Erythroblast (primary cell): Measurements from ENCODE around the gene AQP6.

Experiments
- DNase-seq, 2 experiments: peaks; one replicate each; lab custom pipeline; 2025; lab: John Stamatoyannopoulos, UW
- GATA1 ChIP-seq: IDR thresholded peaks from 2 replicates; pipeline ENCODE4 v1.6.1; 2011; ENCODE audit warnings: low read depth, mild to moderate bottlenecking, control low read depth, low read length, moderate library complexity
- POLR2A ChIP-seq: IDR thresholded peaks from 2 replicates; pipeline ENCODE4 v1.6.1; 2011; ENCODE audit warnings: mild to moderate bottlenecking, low read length

The AQP6 gene

DNA sequence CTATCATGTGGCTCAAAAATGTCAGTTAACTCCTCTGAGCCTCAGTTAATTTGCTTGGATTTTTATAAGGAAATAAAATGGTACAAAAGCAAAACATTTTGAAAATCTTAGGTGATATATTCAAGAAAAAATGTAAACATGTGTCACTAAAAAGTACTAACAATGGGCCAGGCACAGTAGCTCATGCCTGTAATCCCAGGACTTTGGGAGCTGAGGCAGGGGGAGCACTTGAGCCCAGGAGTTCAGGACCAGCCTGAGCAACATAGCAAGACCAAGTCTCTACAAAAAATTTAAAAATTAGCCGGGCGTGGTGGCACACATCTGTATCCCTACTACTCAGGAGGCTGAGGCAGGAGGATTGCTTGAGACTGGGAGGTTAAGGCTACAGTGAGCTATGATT lies 25.7 kb downstream of the AQP6 start:
- no peak for DNase-seq
- TF ChIP-seq POLR2A (no peak), GATA1 (no peak)

DNA sequence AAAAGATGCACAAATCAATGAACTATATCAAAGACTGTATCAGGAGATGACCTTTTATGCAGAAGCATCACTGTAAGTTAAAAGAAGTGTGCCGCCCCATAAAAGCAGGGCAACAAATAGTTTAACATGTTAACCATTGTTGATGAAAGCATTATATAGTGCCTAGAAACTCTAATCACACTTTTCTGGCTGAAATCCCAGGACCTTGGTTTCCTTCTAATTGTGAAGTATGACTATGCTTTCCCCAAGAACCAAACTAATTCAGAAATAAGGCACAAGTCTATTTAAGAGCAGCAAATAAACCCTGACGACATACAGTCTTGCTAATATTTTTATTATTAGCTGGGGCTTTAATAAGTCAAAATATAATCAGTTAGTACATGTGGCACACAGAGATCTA lies 30.8 kb downstream of the AQP6 start:
- TF ChIP-seq POLR2A (no peak), GATA1 (no peak)
- no peak for DNase-seq

DNA sequence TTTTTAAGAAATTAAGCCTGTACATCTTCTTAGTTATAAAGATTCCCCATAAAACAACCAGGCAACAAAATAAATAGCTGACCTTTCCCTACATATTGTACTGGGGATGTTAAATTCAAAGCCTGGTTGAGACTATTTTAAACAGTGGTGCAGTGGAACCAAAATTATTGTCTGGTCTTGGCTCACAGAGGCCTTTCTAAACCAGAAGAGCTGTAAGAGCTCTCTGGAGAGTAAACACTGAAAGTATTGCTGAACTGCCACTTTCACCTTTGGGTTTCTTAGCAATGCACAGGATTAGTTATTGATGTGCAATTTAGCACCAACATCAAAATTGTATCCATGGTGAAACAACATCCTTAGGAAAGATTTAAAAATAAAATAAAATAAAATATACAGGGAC lies 31.9 kb downstream of the AQP6 start:
- no peak for DNase-seq
- TF ChIP-seq GATA1 (no peak), POLR2A (no peak)

DNA sequence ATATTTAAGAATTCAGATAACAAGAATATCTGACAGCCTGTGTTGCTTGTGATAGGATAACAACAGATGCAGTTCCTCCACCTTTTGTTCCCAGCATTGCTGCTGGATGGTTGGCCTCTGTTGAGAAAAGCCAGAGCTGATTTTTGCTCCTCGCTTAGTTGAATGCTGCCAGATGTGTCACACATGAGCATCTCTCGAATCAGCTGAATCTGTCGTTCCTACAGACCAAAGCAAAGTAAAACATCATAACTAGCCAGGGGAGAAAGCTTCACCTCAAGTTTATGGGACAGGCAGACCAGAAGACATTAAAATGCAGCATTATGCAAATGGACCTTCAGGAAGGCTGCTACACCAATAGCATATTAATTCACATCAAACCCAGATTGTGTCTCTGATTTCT lies 32.4 kb downstream of the AQP6 start:
- TF ChIP-seq POLR2A (no peak), GATA1 (no peak)
- DNase-seq, result no peak

DNA sequence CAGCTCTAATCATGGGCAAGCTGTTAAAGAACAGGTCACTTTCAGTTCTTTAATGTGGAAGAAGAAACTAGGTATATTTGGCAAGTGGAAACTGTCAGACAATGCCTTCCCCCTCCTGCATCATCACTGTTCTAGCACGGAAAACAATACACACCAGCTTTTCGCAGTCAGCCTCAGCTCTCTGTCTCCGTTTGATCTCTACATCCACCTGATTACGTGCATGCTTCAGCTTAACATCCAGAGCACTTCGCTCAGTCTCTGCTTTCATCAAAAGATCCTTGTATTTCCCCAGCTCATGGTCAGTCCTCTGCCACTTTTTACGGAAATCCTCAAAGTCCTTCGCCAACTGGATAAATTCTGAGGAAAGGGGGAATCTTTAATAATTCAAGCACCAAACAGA lies 33.5 kb downstream of the AQP6 start:
- TF ChIP-seq POLR2A, result no peak

DNA sequence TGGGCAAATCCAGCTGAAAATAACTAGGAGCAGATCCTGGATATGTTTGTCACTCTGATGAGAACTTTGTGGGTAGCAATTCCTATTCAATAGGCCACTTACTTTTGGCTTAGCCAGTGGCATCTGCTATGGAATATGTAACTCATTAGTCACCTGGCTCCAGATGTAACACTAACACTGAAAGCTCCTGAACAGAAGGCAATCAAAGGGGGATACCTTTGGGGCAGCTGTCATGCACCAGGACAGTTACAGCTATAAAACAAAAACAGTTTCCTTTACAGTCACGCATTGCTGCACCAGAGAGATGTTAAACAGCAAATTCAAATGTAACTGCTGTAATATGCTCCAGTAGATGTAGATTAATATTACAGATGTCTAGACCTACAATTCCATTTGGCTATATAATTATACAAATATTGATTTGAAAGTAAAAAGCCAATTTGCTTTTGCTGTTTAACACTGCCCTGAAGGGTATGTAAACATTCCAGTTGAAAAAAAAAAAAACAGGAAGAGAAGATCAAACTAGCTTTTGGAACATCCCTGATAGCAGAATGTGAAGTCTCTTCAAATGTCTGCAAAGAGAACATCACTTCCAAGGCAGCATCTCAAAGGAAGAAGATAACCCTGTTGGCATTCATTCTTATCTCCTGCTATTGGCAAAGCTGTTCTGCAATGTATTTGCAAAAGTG lies 34.2 kb downstream of the AQP6 start:
- no peak for TF ChIP-seq POLR2A
- no peak for TF ChIP-seq GATA1
- no peak for DNase-seq

More for the DNA sequence above, 33.5 kb downstream of the AQP6 start:
- no peak for DNase-seq

DNA sequence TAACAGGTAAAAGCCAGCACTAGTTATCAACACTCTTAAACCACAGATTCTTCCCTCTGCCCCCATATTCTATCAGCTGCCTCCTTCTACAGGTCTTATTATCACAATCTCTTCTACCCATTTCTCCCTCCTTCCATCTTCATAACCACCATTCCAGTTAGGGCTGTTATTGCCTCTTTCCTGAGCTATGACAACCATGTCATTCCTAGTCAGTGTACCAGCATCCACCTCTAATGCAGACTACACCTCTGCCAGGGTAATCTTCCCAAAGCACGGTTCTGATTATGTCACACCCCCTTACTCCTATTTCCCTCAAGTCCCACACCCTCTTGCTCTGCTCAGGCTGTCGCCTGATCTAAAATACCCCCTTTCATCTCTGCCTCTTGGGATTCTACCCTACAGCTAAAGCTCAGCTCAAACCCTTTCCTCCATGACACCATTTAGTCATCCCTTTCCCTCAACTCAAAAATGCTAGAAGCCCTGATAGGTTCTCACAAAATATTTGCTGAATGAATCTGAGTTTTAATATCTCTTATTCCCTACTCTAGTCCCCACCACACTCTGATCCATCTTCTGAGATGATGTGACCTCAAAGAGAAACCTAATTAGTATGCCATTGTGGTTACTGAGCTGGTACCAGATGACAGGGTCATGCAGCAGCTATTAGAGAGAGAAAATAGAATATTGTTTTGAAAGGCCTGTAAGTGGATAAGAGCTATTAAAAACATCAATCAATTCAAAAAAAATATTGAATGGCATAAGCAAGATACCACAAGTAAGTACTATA lies 40.8 kb downstream of the AQP6 start:
- DNase-seq, result no peak
- TF ChIP-seq GATA1 (no peak), POLR2A (no peak)

DNA sequence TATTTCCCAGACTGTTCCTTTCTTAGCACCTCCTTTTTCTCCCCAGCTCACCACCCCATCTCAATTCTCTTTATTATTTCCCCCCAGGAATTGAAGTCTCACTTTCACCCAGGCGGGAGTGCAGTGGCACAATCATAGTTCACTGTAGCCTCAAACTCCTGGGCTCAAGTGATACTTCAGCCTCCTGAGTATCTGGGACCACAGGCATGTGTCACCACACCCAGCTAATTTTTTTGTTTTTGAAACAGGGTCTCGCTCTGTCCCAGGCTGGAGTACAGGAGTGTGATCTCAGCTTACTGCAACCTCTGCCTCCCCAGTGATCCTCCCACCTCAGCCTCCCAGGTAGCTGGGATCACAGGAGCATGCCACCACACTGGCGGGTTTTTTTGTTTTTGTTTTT lies 41.6 kb downstream of the AQP6 start:
- no peak for TF ChIP-seq GATA1
- TF ChIP-seq POLR2A, result no peak

DNA sequence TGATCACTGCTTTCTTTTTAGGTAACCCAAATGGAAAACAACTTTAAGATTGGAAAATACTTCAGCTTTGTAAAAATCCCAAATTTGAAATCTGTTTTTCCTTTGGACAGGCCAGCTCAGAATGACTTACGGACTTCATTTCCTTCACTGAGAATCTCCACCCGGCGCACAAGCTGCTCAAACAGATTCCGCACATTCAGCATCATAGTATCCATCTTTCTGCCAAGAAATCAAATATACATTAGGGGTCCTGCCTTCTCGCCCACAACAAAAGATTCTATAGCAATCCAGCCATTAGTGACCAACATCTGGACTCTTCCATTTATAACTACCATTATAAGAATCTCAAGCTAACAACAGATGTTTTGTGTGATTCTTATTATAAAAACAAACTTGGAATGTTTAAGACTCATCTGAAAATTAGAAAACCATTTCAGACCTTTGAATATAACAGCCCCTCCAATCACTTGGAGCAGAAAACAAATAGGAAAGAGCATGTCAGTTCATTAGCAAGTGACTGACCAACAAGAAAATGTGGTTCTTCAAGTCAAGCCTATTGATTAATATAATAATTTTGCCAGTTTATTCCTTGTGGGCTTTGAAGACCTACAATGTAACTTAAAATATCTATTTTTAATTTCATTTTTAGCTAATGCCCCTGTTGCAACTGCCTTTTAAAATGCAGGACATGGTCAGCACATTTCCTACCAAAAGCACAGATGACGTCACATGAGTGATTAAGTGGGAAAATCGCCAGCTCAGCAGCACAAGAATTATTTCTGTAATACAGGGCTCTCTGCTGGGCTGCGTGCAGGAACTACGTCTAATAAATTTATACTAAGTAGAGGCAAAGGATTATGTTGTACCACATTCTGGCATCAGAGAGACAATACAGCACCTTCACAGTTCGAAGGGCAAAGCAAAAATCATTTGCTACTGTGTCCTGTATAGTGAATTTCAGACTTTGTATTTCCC lies 44.0 kb downstream of the AQP6 start:
- no peak for TF ChIP-seq POLR2A
- TF ChIP-seq GATA1, result no peak
- peak in 1 of 2 experiments; percentile 29 for DNase-seq

More for the DNA sequence above, 41.6 kb downstream of the AQP6 start:
- DNase-seq, result no peak

DNA sequence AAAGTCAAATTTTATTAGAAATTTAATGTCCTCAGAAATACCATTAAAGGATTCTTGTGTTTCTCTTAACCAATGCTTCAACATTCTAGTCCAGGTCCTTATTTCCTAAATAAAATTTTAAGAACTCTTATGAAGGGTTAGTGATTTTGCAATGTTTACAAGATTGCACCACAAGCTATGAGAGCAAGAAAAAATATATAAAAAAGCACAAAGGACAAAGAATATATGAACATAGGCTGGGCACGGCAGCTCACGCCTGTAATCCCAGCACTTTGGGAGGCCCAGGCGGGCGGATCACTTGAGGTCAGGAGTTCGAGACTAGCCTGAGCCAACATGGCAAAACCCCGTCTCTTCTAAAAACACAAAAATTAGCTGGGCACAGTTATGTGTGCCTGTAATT lies 44.9 kb downstream of the AQP6 start:
- TF ChIP-seq GATA1, result no peak
- TF ChIP-seq POLR2A, result no peak
- DNase-seq, result no peak

DNA sequence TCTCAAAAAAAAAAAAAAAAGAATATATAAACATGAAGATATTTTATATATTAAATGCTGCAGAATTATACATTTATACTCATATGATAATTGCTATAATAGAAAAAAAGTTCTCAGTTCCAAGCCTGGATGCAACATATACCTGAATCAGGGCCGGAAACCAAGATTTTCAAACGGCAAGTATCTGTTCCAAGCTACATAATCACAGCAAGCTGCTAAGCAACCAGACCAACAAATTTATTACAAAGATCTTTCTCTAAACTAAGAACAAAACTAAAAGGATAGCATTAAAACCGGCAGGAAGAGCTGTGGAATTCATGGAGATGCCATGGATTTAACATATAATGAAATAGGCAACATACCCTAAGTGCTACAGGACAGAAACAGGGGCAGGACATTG lies 45.4 kb downstream of the AQP6 start:
- DNase-seq, result no peak
- TF ChIP-seq GATA1, result no peak
- no peak for TF ChIP-seq POLR2A

DNA sequence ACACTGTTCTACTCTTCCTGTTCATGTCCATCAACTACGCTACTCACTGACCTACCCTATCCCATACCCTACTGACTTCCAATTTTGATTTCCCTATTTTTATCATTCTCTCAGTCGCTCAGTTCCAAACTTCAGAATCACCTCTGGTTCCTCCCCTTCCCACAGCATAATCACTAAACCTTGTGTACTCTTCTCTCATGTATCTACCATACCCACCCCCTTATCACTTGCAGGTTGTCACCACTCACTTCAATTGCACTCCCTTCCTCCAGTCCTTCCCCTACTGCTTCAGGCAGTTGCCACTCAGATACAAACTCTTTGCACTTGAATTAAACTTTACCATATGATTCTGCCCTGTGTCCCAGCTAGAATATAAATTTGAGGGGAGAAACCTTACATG lies 46.2 kb downstream of the AQP6 start:
- DNase-seq, result peak in 1 of 2 experiments; percentile 17
- TF ChIP-seq GATA1 (no peak), POLR2A (no peak)

DNA sequence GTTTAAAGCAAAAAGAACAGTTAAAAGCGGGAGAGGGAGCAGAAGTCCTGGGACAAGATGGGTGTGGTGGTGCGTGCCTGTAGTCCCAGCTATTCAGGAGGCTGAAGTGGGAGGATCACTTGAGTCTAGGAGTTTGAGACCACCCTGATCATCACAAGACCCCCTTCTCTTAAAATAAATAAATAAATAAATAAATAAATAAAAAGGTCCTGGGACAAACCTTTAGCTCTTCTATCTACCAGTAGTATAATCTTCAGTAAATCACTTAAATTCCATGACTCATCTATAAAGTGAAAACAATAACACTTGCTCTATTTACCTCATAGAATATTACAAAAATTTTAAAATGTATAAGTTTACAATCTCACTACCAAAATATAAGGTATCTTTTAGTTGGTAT lies 46.8 kb downstream of the AQP6 start:
- TF ChIP-seq POLR2A (no peak), GATA1 (no peak)
- no peak for DNase-seq
